Amniotic stem cell (primary cell): ENCODE measurements around the gene IRS1.

Experiments used
- DNase-seq: peaks from one replicate; lab custom pipeline; 2025; lab: John Stamatoyannopoulos, UW

The IRS1 gene

GRCh38 chr2:226758921-226759640 is 40.5 kb downstream of the IRS1 start:
- DNase-seq, result no peak

- no peak for DNase-seq
These were observed 43.5 kb downstream of the IRS1 start for GRCh38 chr2:226756131-226756530.

GRCh38 chr2:226755631-226756030 is 44.0 kb downstream of the IRS1 start:
- DNase-seq, result no peak

GRCh38 chr2:226754821-226755604 is 44.6 kb downstream of the IRS1 start:
- no peak for DNase-seq

- no peak for DNase-seq
These were observed 46.7 kb downstream of the IRS1 start for GRCh38 chr2:226752887-226753286.

GRCh38 chr2:226747288-226747687 is 52.3 kb downstream of the IRS1 start:
- no peak for DNase-seq

- DNase-seq, result no peak
These were observed 53.3 kb downstream of the IRS1 start for GRCh38 chr2:226746196-226746800.

GRCh38 chr2:226743915-226744314 is 55.7 kb downstream of the IRS1 start:
- DNase-seq, result no peak

- no peak for DNase-seq
These were observed 57.3 kb downstream of the IRS1 start for GRCh38 chr2:226742347-226742746.

GRCh38 chr2:226740039-226740648 is 59.5 kb downstream of the IRS1 start:
- DNase-seq, result no peak

- no peak for DNase-seq
These were observed 60.0 kb downstream of the IRS1 start for GRCh38 chr2:226739545-226740030.

GRCh38 chr2:226738821-226739544 is 60.6 kb downstream of the IRS1 start:
- no peak for DNase-seq

- no peak for DNase-seq
These were observed 61.3 kb downstream of the IRS1 start for GRCh38 chr2:226738191-226738820.

GRCh38 chr2:226736382-226736781 is 63.2 kb downstream of the IRS1 start:
- DNase-seq, result no peak

- no peak for DNase-seq
These were observed 65.6 kb downstream of the IRS1 start for GRCh38 chr2:226733927-226734564.

GRCh38 chr2:226733189-226733858 is 66.3 kb downstream of the IRS1 start:
- no peak for DNase-seq

GRCh38 chr2:226732478-226733188 is 67.0 kb downstream of the IRS1 start:
- no peak for DNase-seq

- no peak for DNase-seq
These were observed 69.1 kb downstream of the IRS1 start for GRCh38 chr2:226730481-226730880.

- no peak for DNase-seq
These were observed 70.6 kb downstream of the IRS1 start for GRCh38 chr2:226728996-226729395.

GRCh38 chr2:226727251-226727650 is 72.4 kb downstream of the IRS1 start:
- DNase-seq, result no peak
